PFSK-1 (cell line): Measurements from ENCODE around the gene COX14.

Experiments used
- FOXP2 ChIP-seq: optimal IDR thresholded peaks from 2 replicates; pipeline ENCODE3; 2011; ENCODE audit warnings: borderline replicate concordance, control low read depth, inconsistent platforms; ENCODE audit not compliant: insufficient read depth; ENCODE audit errors: extremely low read length, extremely low read depth
- POLR2AphosphoS5 ChIP-seq: IDR thresholded peaks from 2 replicates; pipeline ENCODE4 v1.6.1; 2012; ENCODE audit warnings: low read depth, mild to moderate bottlenecking, control low read depth, low read length, moderate library complexity
- SIN3A ChIP-seq: IDR thresholded peaks from 2 replicates; pipeline ENCODE4 v1.6.1; 2012; ENCODE audit warnings: mild to moderate bottlenecking, low read length, moderate library complexity, borderline replicate concordance; ENCODE audit not compliant: insufficient read depth
- TAF1 ChIP-seq: IDR thresholded peaks from 2 replicates; pipeline ENCODE4 v1.6.1; 2012; ENCODE audit warnings: low read length, control low read depth, borderline replicate concordance; ENCODE audit not compliant: insufficient read depth
- TF ChIP-seq, protein P1 (sequence below), 2 experiments: IDR thresholded peaks; 2 replicates each; pipeline versions ENCODE4 v1.6.1 to v1.8.0; 2011 to 2012; ENCODE audit warnings: low read depth in 2 of 2, low read length in 2 of 2, control low read depth in 1 of 2, inconsistent platforms in 1 of 2, mild to moderate bottlenecking in 1 of 2, moderate library complexity in 1 of 2; ENCODE audit not compliant: insufficient read depth in 1 of 2

The COX14 gene

DNA sequence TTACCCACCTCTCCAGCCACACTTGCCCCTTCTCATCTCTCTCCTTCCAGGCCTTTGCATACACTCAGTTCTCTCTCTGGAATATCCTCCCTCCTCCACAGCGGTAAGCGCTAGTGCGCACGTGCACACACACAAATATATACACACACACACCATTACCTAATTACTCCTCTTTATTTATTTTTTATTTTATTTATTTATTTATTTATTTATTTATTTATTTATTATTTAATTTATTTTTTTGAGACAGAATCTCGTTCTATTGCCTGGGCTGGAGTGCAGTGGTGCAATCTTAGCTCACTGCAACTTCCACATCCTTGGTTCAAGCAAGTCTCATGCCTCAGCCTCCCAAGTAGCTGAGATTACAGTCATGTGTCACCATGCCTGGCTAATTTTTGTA lies 43.0 kb upstream of the COX14 start:
- TF ChIP-seq POLR2AphosphoS5 (no peak), FOXP2 (no peak), TAF1 (no peak), SIN3A (no peak)
- TF ChIP-seq, protein P1, sequence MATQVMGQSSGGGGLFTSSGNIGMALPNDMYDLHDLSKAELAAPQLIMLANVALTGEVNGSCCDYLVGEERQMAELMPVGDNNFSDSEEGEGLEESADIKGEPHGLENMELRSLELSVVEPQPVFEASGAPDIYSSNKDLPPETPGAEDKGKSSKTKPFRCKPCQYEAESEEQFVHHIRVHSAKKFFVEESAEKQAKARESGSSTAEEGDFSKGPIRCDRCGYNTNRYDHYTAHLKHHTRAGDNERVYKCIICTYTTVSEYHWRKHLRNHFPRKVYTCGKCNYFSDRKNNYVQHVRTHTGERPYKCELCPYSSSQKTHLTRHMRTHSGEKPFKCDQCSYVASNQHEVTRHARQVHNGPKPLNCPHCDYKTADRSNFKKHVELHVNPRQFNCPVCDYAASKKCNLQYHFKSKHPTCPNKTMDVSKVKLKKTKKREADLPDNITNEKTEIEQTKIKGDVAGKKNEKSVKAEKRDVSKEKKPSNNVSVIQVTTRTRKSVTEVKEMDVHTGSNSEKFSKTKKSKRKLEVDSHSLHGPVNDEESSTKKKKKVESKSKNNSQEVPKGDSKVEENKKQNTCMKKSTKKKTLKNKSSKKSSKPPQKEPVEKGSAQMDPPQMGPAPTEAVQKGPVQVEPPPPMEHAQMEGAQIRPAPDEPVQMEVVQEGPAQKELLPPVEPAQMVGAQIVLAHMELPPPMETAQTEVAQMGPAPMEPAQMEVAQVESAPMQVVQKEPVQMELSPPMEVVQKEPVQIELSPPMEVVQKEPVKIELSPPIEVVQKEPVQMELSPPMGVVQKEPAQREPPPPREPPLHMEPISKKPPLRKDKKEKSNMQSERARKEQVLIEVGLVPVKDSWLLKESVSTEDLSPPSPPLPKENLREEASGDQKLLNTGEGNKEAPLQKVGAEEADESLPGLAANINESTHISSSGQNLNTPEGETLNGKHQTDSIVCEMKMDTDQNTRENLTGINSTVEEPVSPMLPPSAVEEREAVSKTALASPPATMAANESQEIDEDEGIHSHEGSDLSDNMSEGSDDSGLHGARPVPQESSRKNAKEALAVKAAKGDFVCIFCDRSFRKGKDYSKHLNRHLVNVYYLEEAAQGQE (IDR thresholded peaks at IDR 0.05; ENCODE audit: insufficient read depth in 1 of 2, low read depth in 2 of 2, low read length in 2 of 2), result no peak

DNA sequence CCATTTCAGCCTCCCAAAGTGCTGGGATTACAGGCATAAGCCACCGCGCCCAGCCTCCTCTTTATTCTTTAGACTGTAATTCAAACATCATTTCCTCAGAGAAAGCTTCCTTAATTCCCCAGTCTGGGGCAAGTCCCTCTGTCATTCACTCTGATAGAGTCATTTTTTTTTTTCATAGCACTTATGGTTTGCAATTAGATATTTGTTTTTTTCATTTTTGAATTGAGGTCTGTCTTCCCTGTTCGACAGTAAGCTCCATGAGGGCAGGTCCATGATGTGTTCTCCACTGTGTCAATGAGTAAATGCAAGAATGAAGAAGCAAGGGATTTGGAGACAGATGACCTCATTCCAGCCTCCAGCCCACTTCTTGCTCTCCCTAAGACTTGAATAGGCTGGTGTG lies 42.5 kb upstream of the COX14 start:
- TF ChIP-seq TAF1 (no peak), POLR2AphosphoS5 (no peak), FOXP2 (no peak), SIN3A (no peak)
- TF ChIP-seq, protein P1 (IDR thresholded peaks at IDR 0.05; ENCODE audit: insufficient read depth in 1 of 2, low read depth in 2 of 2, low read length in 2 of 2), result no peak

DNA sequence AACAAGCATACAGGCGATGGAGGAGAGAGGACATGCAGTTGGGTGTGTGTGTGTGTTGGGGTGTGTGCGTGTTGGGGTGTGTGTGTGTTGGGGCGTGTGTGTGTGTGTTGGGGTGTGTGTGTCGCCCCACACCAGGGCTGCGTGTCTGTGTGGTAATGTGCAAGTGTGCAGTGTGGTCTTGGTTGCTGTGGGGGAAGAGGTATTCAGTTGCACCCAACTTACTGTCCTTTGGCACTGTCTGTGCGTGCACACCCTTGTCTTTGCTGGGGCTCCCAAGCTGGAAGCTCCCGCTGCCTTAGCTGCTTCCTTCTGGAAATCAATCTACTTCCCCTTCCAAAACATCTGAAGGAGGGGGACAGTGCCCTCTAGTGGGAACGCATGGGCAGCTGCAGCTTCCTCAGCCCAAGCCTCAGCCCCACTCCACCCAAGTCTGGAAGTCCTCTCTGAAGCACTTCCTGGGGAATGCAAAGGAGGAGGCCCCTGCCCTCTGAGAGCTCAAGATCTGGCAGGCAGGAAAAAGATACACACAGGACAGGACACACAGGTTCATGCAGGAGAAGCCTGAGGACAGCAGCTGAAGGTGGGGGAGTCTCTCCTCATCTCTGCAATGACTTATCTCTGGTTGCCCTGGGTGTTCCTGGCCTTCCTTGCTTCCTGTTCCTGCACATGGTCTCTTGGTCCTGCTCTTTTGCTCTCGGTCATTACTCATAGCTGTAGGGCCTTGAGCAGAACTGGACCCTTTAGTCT lies 41.5 kb upstream of the COX14 start:
- no peak for TF ChIP-seq FOXP2
- TF ChIP-seq, protein P1 (IDR thresholded peaks at IDR 0.05; ENCODE audit: insufficient read depth in 1 of 2, low read depth in 2 of 2, low read length in 2 of 2), result no peak
- no peak for TF ChIP-seq SIN3A

DNA sequence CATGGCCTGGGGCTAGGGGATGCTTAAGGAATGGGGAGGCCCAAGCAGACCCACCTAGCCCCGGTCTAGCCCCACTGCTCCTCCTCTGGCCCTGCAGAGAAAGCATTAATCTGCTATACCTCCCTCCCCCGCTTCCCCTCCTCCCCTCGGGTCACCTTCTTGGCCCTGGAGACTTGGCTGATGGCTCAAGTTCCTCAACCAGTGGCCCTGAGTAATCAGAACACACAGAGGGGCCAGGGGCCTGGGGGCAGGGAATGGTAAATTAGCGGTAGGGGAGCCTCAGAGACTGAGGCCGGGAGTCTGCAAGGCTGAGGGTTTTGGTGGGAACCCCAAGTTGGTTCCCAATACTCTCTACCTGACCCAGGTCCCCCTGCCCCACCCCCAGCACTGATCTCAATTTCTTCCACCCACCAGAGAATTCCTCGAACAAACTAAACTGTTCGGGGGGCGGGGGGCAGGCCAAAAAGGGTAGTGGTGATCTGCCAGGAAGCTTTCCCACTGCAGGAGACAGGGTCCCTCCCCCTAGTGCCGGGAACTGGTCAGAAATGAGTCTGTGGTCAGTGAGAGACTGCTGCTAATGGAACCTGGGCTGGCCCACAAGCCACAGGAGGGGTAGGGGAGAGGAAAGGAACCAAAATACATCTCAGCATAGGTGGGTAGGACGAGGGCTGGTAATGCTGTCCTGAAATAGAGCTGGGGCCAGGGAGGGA lies 39.7 kb upstream of the COX14 start:
- TF ChIP-seq SIN3A (no peak), FOXP2 (no peak), TAF1 (no peak)
- TF ChIP-seq, protein P1 (IDR thresholded peaks at IDR 0.05; ENCODE audit: insufficient read depth in 1 of 2, low read depth in 2 of 2, low read length in 2 of 2), result no peak
